Raji (cell line): Measurements from ENCODE around the gene TP53I11.

Experiments
- POLR2A ChIP-seq: IDR thresholded peaks from 2 replicates; pipeline ENCODE4 v1.6.1; 2011; ENCODE audit warnings: low read depth, low read length, control low read depth; ENCODE audit not compliant: insufficient read depth

Gene TP53I11

DNA sequence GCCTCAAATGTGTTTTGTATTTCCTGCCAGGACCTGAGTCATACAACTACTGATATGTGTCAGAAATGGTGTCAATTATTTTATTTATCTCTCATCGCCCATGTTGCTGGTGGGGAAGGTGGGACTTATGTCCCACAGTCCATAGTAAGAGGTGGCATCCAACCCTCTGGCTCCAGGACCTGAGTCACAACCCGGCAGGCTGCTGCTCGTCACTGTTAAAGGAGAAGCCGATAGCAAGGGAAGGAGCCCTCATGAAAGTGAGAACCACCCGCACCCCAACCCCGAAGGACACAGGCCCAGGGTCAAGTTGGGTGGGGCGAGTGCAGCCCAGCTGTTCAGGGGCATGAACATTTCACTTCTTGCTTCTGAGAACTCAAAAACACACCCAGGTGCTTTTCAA, 33.1 kb upstream of the TP53I11 start:
- no peak for TF ChIP-seq POLR2A

DNA sequence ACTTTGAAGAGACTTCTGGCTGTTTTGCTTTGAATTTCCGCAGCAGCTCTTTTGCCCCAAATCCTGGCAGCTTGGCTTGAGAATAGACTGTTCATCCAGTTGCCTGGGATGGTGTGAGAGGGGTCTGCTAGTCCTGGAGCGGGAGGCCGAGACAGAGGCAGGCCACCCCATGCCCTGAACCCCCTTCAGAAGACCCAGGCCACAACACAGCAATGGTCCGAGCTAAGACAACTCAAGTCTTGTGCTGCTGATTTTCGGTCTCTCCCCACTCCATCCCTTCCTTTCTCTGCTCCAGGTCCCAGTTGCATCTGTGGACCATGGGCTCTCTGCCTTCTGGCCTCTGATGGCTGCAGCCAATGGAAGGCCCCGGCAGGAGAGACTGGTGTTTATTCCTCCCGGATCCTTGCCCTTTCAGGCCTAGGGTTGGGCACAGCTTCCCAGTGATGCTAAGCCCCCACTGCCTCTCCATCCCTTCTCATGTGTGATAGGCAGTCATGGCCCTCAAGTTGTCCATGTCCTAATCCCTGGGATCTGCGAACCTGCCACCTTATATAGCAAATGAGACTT, 31.9 kb upstream of the TP53I11 start:
- TF ChIP-seq POLR2A, result no peak

DNA sequence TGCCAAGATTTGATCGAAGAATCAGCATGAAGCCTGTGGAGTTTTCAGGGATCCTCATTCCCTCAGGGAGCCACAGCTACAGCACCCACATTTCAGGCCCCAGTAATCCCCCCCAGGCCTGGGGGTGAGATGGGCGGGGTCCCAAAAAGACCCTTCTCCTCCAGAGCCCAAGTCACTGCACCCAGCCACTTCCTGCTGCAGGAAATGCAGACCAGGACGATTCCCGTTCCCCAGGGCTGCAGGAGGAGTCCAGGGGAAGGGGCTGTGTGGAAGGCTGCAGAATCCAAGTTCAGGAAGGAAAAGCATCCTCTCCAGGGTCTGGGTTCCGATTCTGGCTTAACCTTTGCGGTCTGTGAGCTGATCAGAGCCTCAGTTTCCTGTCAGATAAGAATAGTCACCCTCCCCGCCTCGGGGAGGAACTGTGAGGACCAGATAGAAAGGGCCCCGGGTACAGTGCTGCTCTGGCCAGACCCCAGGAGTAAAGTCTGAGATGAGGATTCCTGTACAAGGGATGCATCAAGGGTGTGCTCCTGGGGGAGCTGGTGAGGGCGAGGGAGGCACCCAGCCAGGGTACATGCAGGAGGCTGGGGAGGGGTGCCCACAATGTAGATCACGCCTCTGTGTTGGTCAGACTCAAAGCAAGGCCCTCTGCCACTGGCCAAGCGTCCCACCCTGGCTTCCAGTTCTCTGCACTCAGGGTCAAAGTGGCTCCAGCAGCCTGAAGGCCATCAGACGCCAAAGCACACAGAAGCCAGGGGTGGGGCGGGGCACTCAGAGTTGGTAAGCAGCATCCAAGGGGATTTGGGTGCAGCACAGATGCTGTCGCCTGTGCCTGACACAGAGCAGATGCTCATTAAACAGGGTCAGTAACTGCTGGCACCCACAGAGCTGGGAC, 30.1 kb upstream of the TP53I11 start:
- TF ChIP-seq POLR2A, result no peak

GRCh38 chr11:44979543-44980399, 29.1 kb upstream of the TP53I11 start:
- TF ChIP-seq POLR2A, result no peak

- TF ChIP-seq POLR2A, result no peak
Measured at GRCh38 chr11:44978961-44979331, 28.3 kb upstream of the TP53I11 start.

DNA sequence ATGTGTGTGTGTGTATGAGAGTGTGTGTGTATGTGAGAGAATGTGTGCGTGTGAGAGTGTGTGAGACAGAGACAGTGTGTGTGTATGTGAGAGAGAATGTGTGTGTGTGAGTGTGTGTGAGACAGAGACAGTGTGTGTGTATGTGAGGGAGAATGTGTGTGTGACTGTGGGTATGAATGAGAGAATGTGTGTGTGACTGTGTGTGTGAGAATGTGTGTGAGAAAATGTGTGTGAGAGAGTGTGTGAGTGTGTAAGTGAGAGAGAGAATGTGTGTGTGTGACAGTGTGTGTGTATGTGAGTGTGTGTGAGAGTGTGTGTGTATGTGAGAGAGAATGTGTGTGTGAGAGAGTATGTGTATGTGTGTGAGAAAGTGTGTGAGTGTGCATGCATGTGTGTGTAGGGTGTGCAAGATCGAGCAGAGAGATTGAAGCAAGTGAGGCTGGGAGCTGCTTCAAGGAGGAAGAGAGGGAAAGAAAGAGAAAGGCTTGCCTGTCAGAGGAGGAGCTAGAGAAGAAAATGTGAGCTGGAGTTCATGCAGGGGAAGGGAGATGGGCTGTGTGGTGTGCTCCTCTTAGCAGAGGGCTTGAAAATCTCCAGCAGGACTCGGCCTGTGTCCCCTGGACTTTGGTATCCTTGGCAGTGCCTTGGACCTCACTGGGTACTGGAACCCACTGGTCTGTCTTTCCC, 27.7 kb upstream of the TP53I11 start:
- no peak for TF ChIP-seq POLR2A

GRCh38 chr11:44977493-44977984, 26.9 kb upstream of the TP53I11 start:
- no peak for TF ChIP-seq POLR2A

GRCh38 chr11:44976576-44976975, 25.9 kb upstream of the TP53I11 start:
- TF ChIP-seq POLR2A, result no peak

DNA sequence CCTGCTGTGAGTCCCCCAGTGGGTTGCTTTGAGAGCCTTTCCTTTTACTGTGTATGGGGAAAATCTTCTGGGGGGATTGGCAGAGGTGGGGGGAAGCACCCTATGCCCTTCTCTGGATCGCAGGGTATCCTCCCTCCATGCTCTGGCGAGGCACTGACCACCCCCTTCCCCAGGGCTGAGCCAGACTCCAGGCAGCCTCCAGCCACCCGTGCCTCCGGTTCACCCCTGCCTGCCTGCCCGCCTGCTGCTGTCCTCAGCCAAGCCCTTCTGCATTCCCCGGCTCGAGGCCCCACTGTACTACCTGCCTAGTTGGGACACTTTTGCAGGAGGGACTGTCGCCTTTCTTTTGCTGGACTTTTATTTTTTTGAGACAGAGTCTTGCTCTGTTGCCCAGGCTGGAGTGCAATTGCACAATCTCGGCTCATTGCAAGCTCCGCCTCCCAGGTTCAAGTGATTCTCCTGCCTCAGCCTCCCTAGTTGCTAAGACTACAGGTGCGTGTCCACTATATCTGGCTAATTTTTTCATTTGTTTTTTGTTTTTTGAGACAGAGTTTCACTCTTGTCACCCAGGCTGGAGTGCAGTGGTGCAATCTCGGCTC, 23.8 kb upstream of the TP53I11 start:
- no peak for TF ChIP-seq POLR2A

GRCh38 chr11:44973632-44974401, 23.1 kb upstream of the TP53I11 start:
- no peak for TF ChIP-seq POLR2A

DNA sequence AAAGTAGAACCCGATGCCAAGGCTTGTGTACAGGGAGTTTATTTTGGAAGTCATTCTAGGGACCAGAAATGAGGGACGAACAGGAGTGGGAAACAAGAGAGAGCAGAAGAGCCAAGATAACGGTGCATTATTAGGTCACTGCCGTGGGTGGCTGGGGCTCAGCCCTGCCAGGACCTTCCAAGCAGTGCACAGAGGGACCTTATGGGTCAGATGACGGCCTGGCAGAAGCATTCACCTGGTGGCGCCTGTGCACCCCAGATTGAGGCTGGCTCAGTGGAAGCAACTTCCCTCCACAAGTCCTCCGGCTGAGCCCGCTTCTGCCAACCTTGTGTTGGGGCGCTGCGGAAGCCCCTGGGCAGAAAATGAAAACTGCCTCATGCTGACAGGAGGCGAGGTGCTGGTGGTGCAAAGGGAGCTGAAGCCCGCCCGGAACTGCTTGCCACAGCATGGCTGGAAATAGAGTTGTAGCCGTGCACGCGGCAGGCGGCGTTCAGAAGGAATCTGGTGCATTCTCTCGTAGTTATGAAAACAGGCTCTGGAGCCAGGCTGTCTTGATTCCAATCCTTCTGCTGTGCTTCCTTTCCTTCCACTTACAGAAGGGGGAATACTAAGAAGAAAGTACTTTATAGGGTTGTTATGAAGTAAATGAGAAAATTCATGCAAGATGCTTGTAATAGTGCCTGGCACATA, 22.2 kb upstream of the TP53I11 start:
- TF ChIP-seq POLR2A, result no peak

DNA sequence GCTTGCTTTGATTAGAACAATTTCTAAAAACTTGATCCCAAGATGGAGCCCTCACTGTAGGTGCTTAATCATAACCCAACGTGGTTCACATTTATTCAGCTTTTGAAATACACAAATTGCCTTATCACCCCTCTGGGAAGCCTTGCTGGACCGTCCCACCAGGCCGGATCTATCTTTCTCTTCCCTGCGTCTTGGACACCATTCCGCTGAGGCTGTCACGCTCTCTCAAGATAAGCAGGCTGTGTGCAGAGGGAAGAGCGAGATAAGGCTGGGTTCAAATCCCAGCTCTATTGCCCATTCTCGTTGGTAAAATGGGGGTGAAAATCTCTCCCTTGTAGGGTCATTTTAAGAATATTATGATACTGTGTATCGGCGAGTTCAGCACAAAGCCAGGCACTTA, 20.5 kb upstream of the TP53I11 start:
- no peak for TF ChIP-seq POLR2A

- TF ChIP-seq POLR2A, result no peak
Measured at GRCh38 chr11:44970293-44970692, 19.6 kb upstream of the TP53I11 start.

GRCh38 chr11:44969651-44970252, 19.1 kb upstream of the TP53I11 start:
- no peak for TF ChIP-seq POLR2A
